GM12878 (cell line): ENCODE results near the gene SPA17. TPM values are rescaled to one million over a fixed set of nuclear protein-coding genes. Genes with fewer than 3 reads are reported as not detected.
A peak's percentile ranks its signal among the peaks of the same experiment; 100 is the strongest.

Source experiments
- ATF7 ChIP-seq: fragments of 450-650 bp; IDR thresholded peaks from 2 replicates; pipeline ENCODE4 v1.6.1; 2016; ENCODE audit warnings: low read depth, mild to moderate bottlenecking
- BCL3 ChIP-seq: IDR thresholded peaks from 2 replicates; pipeline ENCODE4 v1.6.1; 2011; ENCODE audit warnings: borderline replicate concordance, low read depth, mild to moderate bottlenecking, moderate library complexity, low read length; ENCODE audit not compliant: insufficient read depth, poor library complexity, severe bottlenecking
- CBX3 ChIP-seq: fragments of 200-600 bp; sonication (generic); IDR thresholded peaks from 2 replicates; pipeline ENCODE4 v1.6.1; 2016; ENCODE audit warnings: low read depth, borderline replicate concordance
- CREM ChIP-seq: IDR thresholded peaks from 2 replicates; pipeline ENCODE4 v1.6.1; 2014; ENCODE audit warnings: antibody characterized with exemption, low read depth
- CTCF ChIP-seq, 3 experiments: IDR thresholded peaks in 2 of 3; conservative IDR thresholded peaks in 1 of 3; 2 replicates each; pipeline ENCODE4 v1.5.1; 2011; ENCODE audit warnings: low read depth in 3 of 3, low read length in 3 of 3, mild to moderate bottlenecking in 3 of 3, control low read depth in 2 of 3, moderate library complexity in 2 of 3, inconsistent platforms in 1 of 3, mixed read lengths in 1 of 3; ENCODE audit not compliant: control insufficient read depth in 2 of 3, insufficient read depth in 1 of 3; ENCODE audit errors: extremely low read depth in 1 of 3
- EED ChIP-seq: sonication (generic); IDR thresholded peaks from 2 replicates; pipeline ENCODE4 v1.6.1; 2016; ENCODE audit warnings: antibody characterized with exemption, low read depth
- EGR1 ChIP-seq, 2 experiments: IDR thresholded peaks; 1 replicate in 1 of 2; 2 replicates in 1 of 2; pipeline ENCODE4 v1.6.1; 2011 to 2012; ENCODE audit warnings: low read depth in 2 of 2, low read length in 2 of 2, borderline replicate concordance in 1 of 2, mild to moderate bottlenecking in 1 of 2, moderate library complexity in 1 of 2
- FOXK2 ChIP-seq: fragments of 450-650 bp; IDR thresholded peaks from 2 replicates; pipeline ENCODE4 v1.6.1; 2017; ENCODE audit warnings: mild to moderate bottlenecking, moderate library complexity
- GATAD2B ChIP-seq: fragments of 450-650 bp; conservative IDR thresholded peaks from 2 replicates; pipeline ENCODE4 v1.6.1; 2017; ENCODE audit warnings: low read depth, mild to moderate bottlenecking, moderate library complexity
- IRF4 ChIP-seq: IDR thresholded peaks from 2 replicates; pipeline ENCODE4 v1.6.1; 2011; ENCODE audit warnings: low read depth, low read length
- KDM1A ChIP-seq: fragments of 200-600 bp; sonication (generic); IDR thresholded peaks from 2 replicates; pipeline ENCODE4 v1.6.1; 2016; ENCODE audit warnings: borderline replicate concordance
- KLF5 ChIP-seq: fragments of 450-650 bp; IDR thresholded peaks from 2 replicates; pipeline ENCODE4 v1.6.1; 2014; ENCODE audit warnings: mild to moderate bottlenecking; ENCODE audit not compliant: partially characterized antibody
- LARP7 ChIP-seq: fragments of 450-650 bp; IDR thresholded peaks from 2 replicates; pipeline ENCODE4 v1.6.1; 2017; ENCODE audit warnings: mild to moderate bottlenecking
- NR2F1 ChIP-seq: fragments of 450-650 bp; conservative IDR thresholded peaks from 2 replicates; pipeline ENCODE4 v1.6.1; 2017; ENCODE audit warnings: mild to moderate bottlenecking
- PAX5 ChIP-seq: IDR thresholded peaks from 2 replicates; pipeline ENCODE4 v1.6.1; 2011; ENCODE audit warnings: low read depth, low read length, borderline replicate concordance
- PAX8 ChIP-seq: fragments of 450-650 bp; IDR thresholded peaks from 2 replicates; pipeline ENCODE4 v1.6.1; 2017; ENCODE audit warnings: mild to moderate bottlenecking, moderate library complexity
- PKNOX1 ChIP-seq: fragments of 450-650 bp; IDR thresholded peaks from 2 replicates; pipeline ENCODE4 v1.6.1; 2016; ENCODE audit warnings: mild to moderate bottlenecking
- PRDM15 ChIP-seq: fragments of 450-650 bp; formaldehyde crosslinking; IDR thresholded peaks from 2 replicates; pipeline ENCODE4 v1.4.0; 2020; ENCODE audit warnings: mild to moderate bottlenecking, moderate library complexity
- RBBP5 ChIP-seq: fragments of 200-600 bp; sonication (generic); conservative IDR thresholded peaks from 2 replicates; pipeline ENCODE4 v1.6.1; 2016
- SPI1 ChIP-seq: IDR thresholded peaks from 2 replicates; pipeline ENCODE4 v1.6.1; 2011; ENCODE audit warnings: low read depth, mild to moderate bottlenecking, low read length, moderate library complexity, borderline replicate concordance; ENCODE audit not compliant: insufficient read depth
- ZBTB33 ChIP-seq: fragments of 450-650 bp; IDR thresholded peaks from 2 replicates; pipeline ENCODE4 v1.6.1; 2017; ENCODE audit warnings: mild to moderate bottlenecking
- polyA plus RNA-seq, 11 experiments: library from polyadenylated mRNA; depleted of rRNA in 4 of 11; unstranded in 6 of 11; stranded (reverse) in 5 of 11; fragments of >200 nt; fragmentation: Nextera tagmentation in 4 of 11; fragmentation: Illumina TruSeq in 1 of 11; extraction: Ambion mirVana in 4 of 11; extraction: Trizol in 1 of 11; gene quantifications; 1 replicate in 1 of 11; 2 replicates in 10 of 11; pipeline versions ENCODE4 v1.2.1 to v1.2.3, GENCODE V29; 2011 to 2016; ENCODE audit warnings: inconsistent platforms in 2 of 11, missing spikeins in 2 of 11, low read depth in 1 of 11
- total RNA-seq, 4 experiments: library from RNA; depleted of rRNA in 3 of 4; stranded (reverse); fragments of >200 nt in 3 of 4; fragmentation: Illumina TruSeq in 1 of 4; extraction: Trizol in 1 of 4; gene quantifications; 2 replicates each; pipeline versions ENCODE4 v1.2.1 to v1.2.3, GENCODE V29; 2013 to 2021

SPA17 gene
- total and polyA plus RNA-seq, 10 of the 15 experiments (the other 5 are each of a cell fraction or from before 2014, with no cell fraction given): 2.9 to 13.2 (median 8.5) TPM

- TF ChIP-seq PRDM15 (no peak), ATF7 (peak; percentile 48; the same call in 1 of the 2 replicates), KDM1A (no peak), CREM (peak; percentile 46; the same call in 1 of the 2 replicates), PAX8 (no peak), IRF4 (no peak), GATAD2B (0 out of 2 replicates have a peak, but pooled peaks have one; percentile 33), ZBTB33 (no peak), KLF5 (no peak), CTCF (IDR thresholded peaks at IDR 0.05 in 2 of 3, conservative IDR thresholded peaks at IDR 0.05 in 1 of 3; ENCODE audit: control insufficient read depth in 2 of 3, extremely low read depth in 1 of 3, insufficient read depth in 1 of 3, low read depth in 3 of 3, low read length in 3 of 3) (peak; percentile 66 to 79 (median 78)), PAX5 (no peak), PKNOX1 (peak; percentile 58), RBBP5 (no peak), EGR1 (IDR thresholded peaks at IDR 0.05; ENCODE audit: borderline replicate concordance in 1 of 2, low read depth in 2 of 2, low read length in 2 of 2) (peak in 1 of 2 experiments; percentile 72; a peak in 2 of 3 replicates), LARP7 (0 out of 2 replicates have a peak, but pooled peaks have one; percentile 47), SPI1 (no peak), EED (no peak), FOXK2 (peak; percentile 45; the same call in 1 of the 2 replicates), CBX3 (no peak), BCL3 (no peak), NR2F1 (no peak)
Observed at GRCh38 chr11:124746621-124747243, 73.0 kb downstream of the SPA17 start (continued).
